GM12878 (cell line): ENCODE data around the gene GK2. TPM values are rescaled to one million over a fixed set of nuclear protein-coding genes. Genes with fewer than 3 reads are reported as not detected.

Experiments used
- ATAC-seq: fragments of 200-7000 bp; cut with Tn5 transposase; 3 replicates; pipeline ENCODE4 v1.9.1; 2020; ENCODE audit warnings: mild to moderate bottlenecking, moderate library complexity
- BruUV-seq: library from RNA; stranded (reverse); fragments of 400-500 nt; replicated peaks from 2 replicates; lab custom pipeline; 2021; lab: Mats Ljungman, UMichigan
- CTCF ChIA-PET: fragments of 300-600 bp; sonication (Branson Sonifier 250); formaldehyde crosslinking; extraction: SDS; loops from one replicate; lab custom pipeline; 2021; ENCODE audit warnings: inconsistent platforms; lab: Yijun Ruan, JAX
- POLR2A ChIA-PET: fragments of 350-600 bp; formaldehyde crosslinking; extraction: SDS; loops from one replicate; lab custom pipeline; 2021; ENCODE audit warnings: inconsistent platforms; lab: Charles Lee
- RAD21 ChIA-PET: fragments of 300-600 bp; sonication (Branson Sonifier 250); formaldehyde crosslinking; loops from one replicate; lab custom pipeline; 2023; ENCODE audit warnings: antibody characterized with exemption; ENCODE audit not compliant: unreplicated experiment; lab: Charles Lee
- SMC1A ChIA-PET: fragments of 300-600 bp; sonication (Branson Sonifier 250); formaldehyde crosslinking; loops from one replicate; lab custom pipeline; 2023; ENCODE audit not compliant: unreplicated experiment, uncharacterized antibody; lab: Charles Lee
- DNase-seq: peaks from one replicate; pipeline ENCODE4 v3.0.0-alpha.2; 2011; ENCODE audit warnings: low read depth, low spot score
- FAIRE-seq: peaks from 3 replicates; lab custom pipeline; 2011; peaks lifted over from hg19 to GRCh38; lab: Jason Lieb, UNC
- H2AFZ ChIP-seq: 2 replicates; pipeline ENCODE4 v1.6.0; 2011; ENCODE audit warnings: low read depth, low read length, control low read depth; ENCODE audit not compliant: control insufficient read depth
- H3K27ac ChIP-seq: 2 replicates; pipeline ENCODE4 v1.5.1; 2011; ENCODE audit warnings: control low read depth; ENCODE audit not compliant: control insufficient read depth, insufficient read depth
- H3K27me3 ChIP-seq, 2 experiments: replicated peaks in 1 of 2; 2 replicates each; pipeline versions ENCODE4 v1.6.0 to v1.6.1; 2011; ENCODE audit warnings: low read length in 1 of 2; ENCODE audit not compliant: control insufficient read depth in 2 of 2, insufficient read depth in 2 of 2
- H3K36me3 ChIP-seq, 2 experiments: 2 replicates each; pipeline ENCODE4 v1.5.1; 2011; ENCODE audit warnings: low read length in 1 of 2; ENCODE audit not compliant: control insufficient read depth in 2 of 2, insufficient read depth in 2 of 2
- H3K4me1 ChIP-seq: 2 replicates; pipeline ENCODE4 v1.6.1; 2011; ENCODE audit warnings: mild to moderate bottlenecking, low read length, moderate library complexity, mixed read lengths; ENCODE audit not compliant: control insufficient read depth, insufficient read depth
- H3K4me2 ChIP-seq: 2 replicates; pipeline ENCODE4 v1.6.0; 2011; ENCODE audit warnings: control low read depth; ENCODE audit not compliant: control insufficient read depth, insufficient read depth
- H3K4me3 ChIP-seq: fragments of 200-600 bp; sonication (generic); 2 replicates; pipeline ENCODE4 v1.5.1; 2016
- H3K79me2 ChIP-seq: 2 replicates; pipeline ENCODE4 v1.6.0; 2011; ENCODE audit warnings: low read length; ENCODE audit not compliant: control insufficient read depth, insufficient read depth
- H3K9ac ChIP-seq: 2 replicates; pipeline ENCODE4 v1.8.0; 2011; ENCODE audit warnings: low read length, control low read depth, mixed read lengths; ENCODE audit not compliant: control insufficient read depth, insufficient read depth
- H3K9me3 ChIP-seq: replicated peaks from 3 replicates; pipeline ENCODE4 v1.5.1; 2011; ENCODE audit warnings: mild to moderate bottlenecking, low read length; ENCODE audit not compliant: control insufficient read depth, insufficient read depth
- H4K20me1 ChIP-seq: 2 replicates; pipeline ENCODE4 v1.6.0; 2011; ENCODE audit not compliant: control insufficient read depth, insufficient read depth
- EGR1 ChIP-seq, 2 experiments: IDR thresholded peaks; 1 replicate in 1 of 2; 2 replicates in 1 of 2; pipeline ENCODE4 v1.6.1; 2011 to 2012; ENCODE audit warnings: low read depth in 2 of 2, low read length in 2 of 2, borderline replicate concordance in 1 of 2, mild to moderate bottlenecking in 1 of 2, moderate library complexity in 1 of 2
- HDAC2 ChIP-seq: fragments of 200-600 bp; sonication (generic); IDR thresholded peaks from 2 replicates; pipeline ENCODE4 v1.6.1; 2017
- MTA3 ChIP-seq: IDR thresholded peaks from 2 replicates; pipeline ENCODE4 v1.6.1; 2012; ENCODE audit warnings: low read length, inconsistent platforms, borderline replicate concordance
- NR2F1 ChIP-seq: fragments of 450-650 bp; conservative IDR thresholded peaks from 2 replicates; pipeline ENCODE4 v1.6.1; 2017; ENCODE audit warnings: mild to moderate bottlenecking
- RCOR1 ChIP-seq: conservative IDR thresholded peaks from 2 replicates; pipeline ENCODE4 v1.6.1; 2012; ENCODE audit warnings: low read depth, low read length, improper control_type of control experiment
- SIN3A ChIP-seq: IDR thresholded peaks from 2 replicates; pipeline ENCODE4 v1.6.1; 2012; ENCODE audit warnings: low read depth, low read length, improper control_type of control experiment
- SPI1 ChIP-seq: IDR thresholded peaks from 2 replicates; pipeline ENCODE4 v1.6.1; 2011; ENCODE audit warnings: low read depth, mild to moderate bottlenecking, low read length, moderate library complexity, borderline replicate concordance; ENCODE audit not compliant: insufficient read depth
- SREBF2 ChIP-seq: IDR thresholded peaks from 2 replicates; pipeline ENCODE4 v1.6.1; 2012; ENCODE audit warnings: mild to moderate bottlenecking, low read length
- WRNIP1 ChIP-seq: IDR thresholded peaks from 2 replicates; pipeline ENCODE4 v1.6.1; 2011; ENCODE audit warnings: low read depth, low read length, improper control_type of control experiment, borderline replicate concordance
- ZNF622 ChIP-seq: fragments of 450-650 bp; IDR thresholded peaks from 2 replicates; pipeline ENCODE4 v1.6.1; 2017; ENCODE audit warnings: mild to moderate bottlenecking, inconsistent platforms
- WGBS: methylation state at CpG from one replicate; pipeline ENCODE4 v1.1.6; 2016; ENCODE audit warnings: low lambda C conversion rate; ENCODE audit not compliant: insufficient replicate concordance, insufficient coverage; ENCODE audit errors: missing lambda C conversion rate; 5-methylcytosine and 5-hydroxymethylcytosine counted together
- in situ Hi-C: fragments of 300-500 bp; cut with MboI; formaldehyde crosslinking; loops from 9 replicates; pipeline ENCODE4 v1.14.3; 2018; ENCODE audit warnings: mixed read lengths
- intact Hi-C: fragments of 100-400 bp; cut with micrococcal nuclease; formaldehyde crosslinking; loops from one replicate; pipeline ENCODE4 v1.14.2; 2022; ENCODE audit not compliant: unreplicated experiment
- polyA plus RNA-seq, 11 experiments: library from polyadenylated mRNA; depleted of rRNA in 4 of 11; unstranded in 6 of 11; stranded (reverse) in 5 of 11; fragments of >200 nt; fragmentation: Nextera tagmentation in 4 of 11; fragmentation: Illumina TruSeq in 1 of 11; extraction: Ambion mirVana in 4 of 11; extraction: Trizol in 1 of 11; gene quantifications; 1 replicate in 1 of 11; 2 replicates in 10 of 11; pipeline versions ENCODE4 v1.2.1 to v1.2.3, GENCODE V29; 2011 to 2016; ENCODE audit warnings: inconsistent platforms in 2 of 11, missing spikeins in 2 of 11, low read depth in 1 of 11
- total RNA-seq, 4 experiments: library from RNA; depleted of rRNA in 3 of 4; stranded (reverse); fragments of >200 nt in 3 of 4; fragmentation: Illumina TruSeq in 1 of 4; extraction: Trizol in 1 of 4; gene quantifications; 2 replicates each; pipeline versions ENCODE4 v1.2.1 to v1.2.3, GENCODE V29; 2013 to 2021

Gene GK2
- total and polyA plus RNA-seq, 10 of the 15 experiments (the other 5 are each of a cell fraction or from before 2014, with no cell fraction given), result not detected

- no peak for TF ChIP-seq SPI1
- no peak overlapping the region for H3K4me2 ChIP-seq
- H3K79me2 ChIP-seq, result no peaks in the 10 kb centered on the region
- H3K4me3 ChIP-seq, result no peak overlapping the region
- SMC1A ChIA-PET, result interaction anchor here (1.9 kb wide), 1 partner anchor 11 kb away, joined by 5 read pairs; no protein-coding TSS in a partner anchor
- intact Hi-C loops, result no loop called here
- in situ Hi-C loops, result no loop called here
- no peak overlapping the region for H3K9ac ChIP-seq
- RAD21 ChIA-PET, result no interaction called here
- no TSS peak for BruUV-seq
- H4K20me1 ChIP-seq, result no peaks in the 10 kb centered on the region
- H3K4me1 ChIP-seq, result no peaks in the 10 kb centered on the region
- DNase-seq (no peak), ATAC-seq (no peak), FAIRE-seq (no peak)
- H3K27ac ChIP-seq, result no peak overlapping the region
- no peaks in the 10 kb centered on the region for H3K36me3 ChIP-seq
- 0% methylated on average over 1 of the region's 1 CpG for WGBS
- no peaks in the 10 kb centered on the region for H3K27me3 ChIP-seq
- POLR2A ChIA-PET, result no interaction called here
- CTCF ChIA-PET, result interaction anchor here (1.1 kb wide), 1 partner anchor 384 kb away, joined by 3 read pairs; no protein-coding TSS in a partner anchor
- no peaks in the 10 kb centered on the region for H3K9me3 ChIP-seq
- no peak overlapping the region for H2AFZ ChIP-seq
These were observed 17.6 kb upstream of the GK2 start for GRCh38 chr4:79425586-79425985.

GRCh38 chr4:79421483-79421882 is 13.5 kb upstream of the GK2 start:
- Histone ChIP-seq H3K9me3 (no peaks in the 10 kb centered on the region), H3K4me1 (no peaks in the 10 kb centered on the region), H3K36me3 (no peaks in the 10 kb centered on the region), H3K9ac (no peak overlapping the region), H3K79me2 (no peaks in the 10 kb centered on the region), H4K20me1 (no peaks in the 10 kb centered on the region), H3K27ac (no peak overlapping the region), H3K27me3 (no peaks in the 10 kb centered on the region), H3K4me2 (no peak overlapping the region), H2AFZ (no peak overlapping the region), H3K4me3 (no peak overlapping the region)
- ChIA-PET POLR2A (no interaction called here), CTCF (no interaction called here), RAD21 (no interaction called here), SMC1A (interaction anchor here (1.1 kb wide), 1 partner anchor 380 kb away, joined by 3 read pairs; no protein-coding TSS in a partner anchor)
- 0% methylated on average over 2 of the region's 2 CpGs for WGBS
- TF ChIP-seq NR2F1 (no peak), ZNF622 (no peak), WRNIP1 (no peak), SIN3A (no peak), SREBF2 (no peak), EGR1 (IDR thresholded peaks at IDR 0.05; ENCODE audit: borderline replicate concordance in 1 of 2, low read depth in 2 of 2, low read length in 2 of 2) (no peak), MTA3 (no peak), HDAC2 (no peak), RCOR1 (no peak)
- BruUV-seq, result no TSS peak
- DNase-seq, result no peak
- in situ Hi-C loops, result no loop called here
- intact Hi-C loops, result no loop called here
- FAIRE-seq, result no peak
- ATAC-seq, result no peak
